HG02678 (cell line): ENCODE results near the gene KRTAP5-3.

Experiments
- ATAC-seq: cut with Tn5 transposase; IDR thresholded peaks from one replicate; pipeline ENCODE4 v1.9.1; 2021; ENCODE audit warnings: mild to moderate bottlenecking, moderate library complexity; ENCODE audit not compliant: unreplicated experiment

The KRTAP5-3 gene

GRCh38 chr11:1566381-1567051 is 41.7 kb downstream of the KRTAP5-3 start:
- no peak for ATAC-seq

DNA sequence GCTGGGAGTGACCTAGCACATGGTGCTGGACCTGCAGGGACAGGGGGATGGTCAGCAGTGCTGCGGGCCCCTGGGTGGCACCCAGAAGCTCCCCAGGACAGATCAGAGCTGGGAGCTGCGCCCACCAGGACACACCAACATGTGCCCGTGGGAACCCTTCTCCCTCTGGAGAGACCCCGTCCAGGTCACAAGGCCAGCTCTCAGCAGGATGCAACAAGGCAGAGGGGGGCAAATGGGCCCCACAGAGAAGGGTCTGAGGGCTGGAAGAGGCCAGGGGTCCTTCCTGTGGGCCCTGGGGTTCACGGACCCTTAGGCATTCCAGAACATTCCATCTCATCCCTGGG is 42.4 kb downstream of the KRTAP5-3 start:
- ATAC-seq = no peak

GRCh38 chr11:1565173-1565903 is 42.9 kb downstream of the KRTAP5-3 start:
- no peak for ATAC-seq

DNA sequence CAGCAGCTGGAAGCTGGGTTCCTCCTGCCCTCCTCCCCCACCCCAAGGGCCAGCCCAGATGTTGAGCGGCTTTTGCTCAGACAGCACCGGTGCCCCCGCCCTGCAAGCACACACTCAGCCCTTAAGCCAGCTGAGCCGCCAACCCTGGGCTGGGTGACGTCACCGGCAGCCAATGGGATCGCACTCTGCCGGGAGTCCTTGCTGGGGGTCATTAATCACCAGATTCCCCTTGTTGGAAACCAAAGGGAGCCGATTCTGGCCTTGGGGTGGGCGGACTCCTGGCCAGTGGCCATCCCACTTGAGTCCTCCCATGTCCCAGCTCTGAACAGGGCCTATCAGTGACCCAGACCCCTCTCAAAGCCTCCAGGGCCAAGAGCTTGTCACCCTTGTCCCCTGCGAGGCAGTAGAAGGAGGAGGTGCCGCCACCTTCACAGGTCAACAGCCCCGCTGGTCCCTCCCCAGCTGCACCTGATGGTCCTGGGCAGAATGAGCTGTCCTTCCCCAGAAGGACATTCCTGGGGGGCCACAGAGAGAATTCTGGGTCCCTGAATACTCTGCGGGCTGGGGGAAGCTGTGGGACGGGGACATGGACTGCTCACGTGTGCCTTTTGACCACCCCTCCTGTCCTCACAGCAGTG is 43.6 kb downstream of the KRTAP5-3 start:
- ATAC-seq = no peak

GRCh38 chr11:1563697-1564534 is 44.3 kb downstream of the KRTAP5-3 start:
- ATAC-seq = no peak

DNA sequence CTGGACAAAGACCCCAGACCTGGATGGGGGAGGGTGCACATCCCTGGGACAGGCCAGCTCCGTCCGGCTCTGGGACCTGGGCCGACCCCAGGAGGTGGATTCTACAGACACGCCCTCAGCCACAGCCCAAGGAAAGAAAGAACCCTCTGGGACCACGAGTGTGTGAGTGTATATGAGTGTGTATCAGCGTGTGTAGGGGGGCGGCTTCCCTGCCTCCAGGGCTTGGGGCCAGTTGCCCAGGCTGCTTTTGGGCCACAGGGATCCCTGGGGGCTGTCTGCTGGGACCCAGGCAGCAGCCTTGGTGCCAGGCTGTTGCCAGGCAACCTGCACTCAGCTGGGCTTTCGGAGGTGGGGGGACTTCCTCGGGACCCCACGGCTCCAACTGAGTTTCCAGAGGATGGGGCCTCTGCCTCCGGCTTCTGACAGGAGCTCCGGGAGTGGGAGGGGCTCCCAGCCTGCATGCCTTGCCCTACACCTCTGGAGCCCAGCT is 45.1 kb downstream of the KRTAP5-3 start:
- no peak for ATAC-seq

DNA sequence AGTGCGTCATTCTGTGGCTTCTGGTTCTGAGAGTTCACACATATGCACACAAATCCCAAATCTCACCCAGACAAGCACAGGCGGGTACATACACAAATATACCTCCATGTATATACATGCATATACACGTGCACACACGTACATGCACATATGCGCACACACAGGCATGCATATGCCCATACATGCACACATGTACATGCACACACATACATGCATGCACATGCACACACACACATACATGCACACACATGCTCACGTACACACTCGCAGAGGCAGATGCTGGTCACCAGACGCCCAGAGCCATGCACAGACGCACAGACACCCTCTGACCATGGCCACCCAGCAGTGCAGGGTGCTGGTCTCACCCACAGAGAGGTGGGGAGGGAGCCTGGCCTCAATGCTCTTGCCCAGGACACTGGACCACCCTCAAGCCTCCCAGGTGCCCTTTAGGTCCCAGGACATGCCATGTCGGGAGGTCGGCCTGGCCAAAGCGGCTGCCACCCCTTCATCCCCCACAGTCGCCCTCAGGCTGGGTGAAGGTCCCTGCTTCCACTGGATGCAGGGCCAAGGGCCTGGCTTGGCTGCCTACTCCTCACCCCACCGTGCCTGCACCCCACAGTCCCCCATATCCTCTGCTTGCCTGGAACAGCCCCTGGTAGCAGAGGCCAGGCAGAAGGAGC is 45.7 kb downstream of the KRTAP5-3 start:
- no peak for ATAC-seq

- ATAC-seq = no peak
These were observed 46.3 kb downstream of the KRTAP5-3 start for GRCh38 chr11:1561955-1562354.

- no peak for ATAC-seq
These were observed 47.0 kb downstream of the KRTAP5-3 start for GRCh38 chr11:1561266-1561665.

- ATAC-seq = no peak
These were observed 47.5 kb downstream of the KRTAP5-3 start for GRCh38 chr11:1560649-1561251.

DNA sequence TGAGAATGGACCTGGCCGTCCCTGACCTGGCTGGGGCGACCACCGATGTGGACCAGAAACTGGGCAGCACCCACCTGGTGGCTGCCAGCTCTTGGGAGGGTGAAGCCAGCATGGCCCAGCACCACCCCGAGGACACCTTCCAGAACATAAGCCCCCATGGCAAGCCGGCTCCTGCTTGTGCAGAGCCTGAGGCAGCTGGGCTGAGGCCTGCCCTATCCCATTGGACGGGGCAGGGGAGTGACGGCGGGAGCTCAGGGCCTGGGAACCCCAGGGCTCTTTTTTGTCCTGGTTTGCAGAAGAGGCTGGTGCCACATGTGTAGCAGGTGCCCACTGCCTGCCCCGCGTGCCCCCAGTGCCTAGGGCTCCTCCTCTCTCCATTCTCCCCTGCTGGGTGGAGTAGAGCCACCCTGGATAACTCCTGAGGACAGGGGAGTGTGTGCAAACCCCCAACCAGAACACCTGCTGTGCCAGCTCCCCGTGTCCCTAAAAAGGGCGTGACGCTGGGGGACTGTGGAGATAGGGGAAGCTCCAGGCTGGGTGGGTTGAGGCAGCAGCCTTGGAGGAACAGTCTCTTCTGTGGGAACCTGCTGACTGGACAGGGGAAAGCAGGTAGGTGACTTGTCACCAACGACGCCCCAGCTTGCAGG is 48.1 kb downstream of the KRTAP5-3 start:
- ATAC-seq = no peak

- no peak for ATAC-seq
These were observed 48.9 kb downstream of the KRTAP5-3 start for GRCh38 chr11:1559111-1559951.

DNA sequence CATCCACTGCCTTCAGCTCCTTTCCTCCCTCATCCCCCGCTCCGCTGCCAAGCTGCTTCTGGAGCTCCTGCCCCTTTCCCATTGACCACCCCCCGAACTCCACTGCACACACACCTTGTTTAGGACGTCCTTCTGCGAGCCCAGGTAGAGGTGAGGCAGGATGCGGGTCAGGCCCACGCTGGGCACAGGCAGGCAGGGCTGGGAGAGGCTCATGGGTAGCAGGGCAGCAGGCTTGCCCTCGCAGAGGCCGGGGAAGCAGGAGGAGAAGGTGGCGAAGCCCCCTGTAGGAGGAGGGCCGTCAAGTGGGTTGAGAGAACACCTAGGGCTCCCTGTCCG is 49.5 kb downstream of the KRTAP5-3 start:
- ATAC-seq = no peak

DNA sequence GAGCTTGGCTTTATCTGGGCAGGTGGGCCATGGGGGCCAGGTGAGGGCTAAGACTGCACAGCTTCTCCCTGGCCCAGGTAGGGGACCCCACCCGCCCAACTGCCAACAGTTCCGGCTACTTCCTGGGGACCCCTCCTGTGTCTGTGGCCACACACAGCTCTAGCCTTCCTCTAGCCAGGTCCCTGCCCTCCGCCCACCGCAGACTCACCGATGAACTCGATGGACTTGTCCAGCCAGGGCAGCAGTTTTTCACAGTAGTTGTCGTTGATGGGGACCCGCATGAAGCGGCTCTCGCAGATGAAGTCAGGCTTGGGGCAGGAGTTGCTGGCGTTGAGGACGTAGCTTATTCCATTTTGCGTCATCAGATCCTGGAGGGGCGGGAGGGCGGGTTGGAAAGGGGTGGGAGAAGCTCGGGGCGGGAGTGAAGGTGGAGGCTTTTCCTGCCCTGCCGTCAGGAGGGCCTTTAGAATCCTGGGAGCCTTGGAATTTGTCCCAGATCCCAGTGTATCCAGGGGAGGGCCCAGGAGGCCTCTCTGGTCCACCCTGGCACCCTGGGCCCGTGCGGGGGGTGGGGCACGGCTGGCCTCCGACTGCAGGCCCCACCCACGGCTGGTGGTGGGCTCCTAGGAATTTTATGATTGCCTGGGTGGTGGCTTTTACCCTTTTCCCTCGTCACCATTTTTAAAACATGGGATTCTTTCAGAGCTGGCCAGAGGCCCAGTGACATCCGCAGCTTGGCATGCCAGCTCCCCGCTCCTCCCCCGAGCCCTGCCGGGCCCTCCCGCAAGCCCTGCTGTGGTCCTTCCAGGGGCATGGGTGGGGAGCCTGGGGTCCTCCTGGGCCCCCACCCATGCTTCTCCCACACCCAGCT is 50.1 kb downstream of the KRTAP5-3 start:
- ATAC-seq = no peak
